Fibroblast of skin of scalp (primary cell): ENCODE measurements around the gene TMEM52.
A peak's percentile ranks its signal among the peaks of the same experiment; 100 is the strongest.

ENCODE experiments used
- DNase-seq: peaks from one replicate; pipeline ENCODE4 v3.0.0-alpha.2; 2013

TMEM52 gene

GRCh38 chr1:1914101-1914970, 4.7 kb downstream of the TMEM52 start:
- DNase-seq = no peak

DNA sequence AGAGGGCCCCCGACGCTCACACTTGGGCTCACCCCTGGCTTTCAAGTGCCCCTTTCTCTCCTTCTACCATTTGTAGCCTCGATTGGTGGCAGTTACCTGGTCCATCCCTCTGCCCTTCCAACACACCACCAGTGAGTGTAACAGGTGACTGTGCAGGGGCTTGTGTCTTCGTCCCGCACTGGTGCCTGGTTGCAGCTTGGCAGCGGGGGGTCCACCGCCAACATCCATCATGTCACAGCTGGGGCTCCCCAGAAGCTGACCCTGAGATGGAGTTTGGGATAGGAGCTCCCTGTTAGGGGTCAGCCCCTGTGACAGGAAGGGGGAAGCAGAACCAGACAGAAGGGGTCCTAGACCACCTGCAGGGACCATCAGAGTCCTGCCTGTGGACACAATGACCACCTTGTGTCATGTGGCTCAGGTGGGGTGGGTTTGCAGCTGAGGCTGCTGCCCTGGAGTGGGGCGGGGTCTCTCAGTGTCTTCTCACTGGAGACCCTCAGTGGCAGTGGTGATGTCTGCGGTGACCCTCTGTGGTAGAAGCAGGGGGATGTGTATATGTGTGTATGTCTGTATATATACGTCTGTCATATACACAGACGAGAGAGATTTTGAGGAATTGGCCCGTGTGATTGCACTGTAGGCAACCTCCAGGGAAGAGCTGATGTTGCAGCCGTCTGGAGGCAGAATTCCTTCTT, 7.6 kb downstream of the TMEM52 start:
- DNase-seq = no peak

DNA sequence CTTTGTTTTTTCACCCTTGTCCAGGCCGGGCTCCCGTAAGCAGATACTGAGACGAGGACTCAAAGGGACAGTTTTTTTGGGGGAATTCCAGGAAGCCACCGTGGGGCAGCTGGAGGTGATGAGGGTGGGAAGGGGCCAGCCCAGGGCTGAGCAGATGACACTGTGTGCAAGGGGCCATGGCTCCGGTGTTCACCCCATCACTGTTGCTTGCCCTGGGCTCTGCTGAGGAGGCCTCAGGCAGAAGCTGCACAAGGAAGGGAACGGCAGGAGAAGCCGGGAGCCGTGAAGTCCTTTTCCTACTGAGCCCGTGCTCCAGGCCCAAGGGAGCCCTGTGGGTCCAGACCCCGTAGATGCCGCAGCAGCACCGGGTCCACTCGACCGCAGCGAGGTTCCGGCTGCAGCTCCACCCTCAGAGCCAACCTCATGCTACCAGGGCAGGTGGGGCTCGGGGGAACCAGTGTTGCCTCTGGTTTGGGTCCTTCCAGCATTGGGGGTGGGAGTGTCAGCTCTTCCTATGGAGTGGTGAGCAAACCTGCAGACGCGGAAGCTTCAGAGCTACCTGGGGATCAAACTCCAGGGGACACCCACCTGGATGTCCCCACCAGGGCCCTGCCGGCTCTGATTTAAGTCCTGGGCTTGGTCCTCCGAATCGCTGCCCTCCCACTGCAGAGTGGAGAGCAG, 8.3 kb downstream of the TMEM52 start:
- DNase-seq = no peak

DNA sequence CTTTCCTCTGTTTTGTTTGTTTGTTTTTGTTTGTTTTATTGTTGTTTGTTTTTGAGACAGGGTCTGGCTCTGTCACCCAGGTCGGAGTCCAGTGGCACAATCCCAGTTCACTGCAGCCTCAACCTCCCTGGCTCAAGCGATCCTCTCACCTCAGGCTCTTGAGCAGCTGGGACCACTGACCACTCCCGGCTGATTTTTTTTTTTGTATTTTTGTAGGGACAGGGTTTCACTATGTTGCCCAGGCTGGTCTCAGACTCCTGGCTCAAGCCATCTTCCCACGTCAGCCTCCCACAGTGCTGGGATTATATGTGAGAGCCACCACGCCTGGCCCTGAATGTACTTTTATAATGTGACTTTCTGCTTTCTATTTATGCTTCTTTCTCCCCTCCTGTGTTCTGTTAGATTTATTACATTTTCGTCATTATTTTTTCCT, 9.0 kb downstream of the TMEM52 start:
- DNase-seq = no peak

DNA sequence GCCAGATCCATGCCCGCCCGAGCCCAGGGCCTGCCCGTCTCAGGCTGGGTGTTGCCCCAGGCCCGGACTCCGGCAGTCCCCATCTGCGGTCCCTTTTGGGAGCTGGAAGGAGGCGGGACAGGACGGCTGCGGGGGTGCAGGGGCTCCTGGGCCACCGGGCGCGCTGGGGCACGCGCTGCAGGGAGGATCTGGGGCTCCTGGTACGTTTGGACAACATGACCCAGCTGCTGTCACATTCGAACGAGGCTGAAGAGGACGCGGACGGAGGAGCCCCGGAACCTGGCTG, 10.6 kb downstream of the TMEM52 start:
- no peak for DNase-seq

GRCh38 chr1:1907098-1907736, 11.9 kb downstream of the TMEM52 start:
- DNase-seq = peak; percentile 71

DNA sequence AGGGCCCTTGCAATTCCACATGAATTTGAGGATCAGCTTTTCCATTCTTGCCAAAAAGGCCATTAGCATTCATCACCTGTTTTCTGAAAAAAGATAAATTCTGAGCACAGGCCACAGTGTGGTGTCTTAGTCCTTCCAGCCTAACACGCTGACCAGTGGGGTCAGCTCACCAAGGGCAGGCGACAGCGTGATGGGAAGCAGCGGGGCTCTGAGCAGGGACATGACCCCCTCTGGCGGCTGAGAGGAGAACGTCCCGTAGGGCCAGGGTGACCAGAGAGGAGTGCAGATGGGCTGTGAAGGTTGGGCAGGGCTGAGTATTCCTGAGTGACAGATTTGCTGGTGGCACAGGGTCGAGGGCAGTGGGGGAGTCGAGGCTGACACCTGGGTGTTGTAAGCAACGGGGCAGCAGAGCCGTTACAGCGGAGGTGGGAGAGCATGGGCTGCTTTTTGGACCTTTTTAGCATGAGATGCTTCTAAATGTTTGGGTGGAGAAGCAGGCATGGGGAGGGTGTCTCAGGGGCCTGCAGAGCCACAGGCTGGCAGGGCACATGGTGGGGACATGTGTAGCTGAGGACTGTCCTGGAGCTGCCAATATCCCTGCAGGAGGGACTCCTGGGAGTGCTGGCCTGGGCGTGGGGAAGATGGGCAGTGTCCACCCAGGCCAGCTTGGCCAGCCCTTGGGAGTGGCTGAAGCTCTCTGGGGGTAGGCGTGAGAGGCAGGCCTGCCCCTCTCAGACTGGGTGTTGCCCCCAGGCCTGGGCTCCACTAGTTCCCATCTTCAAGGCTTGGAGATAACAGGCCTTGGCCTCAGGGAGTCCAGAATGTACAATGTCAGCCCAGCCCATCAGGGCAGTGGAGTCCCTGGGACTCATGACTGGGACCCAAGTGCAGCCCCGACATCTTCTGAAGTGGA, 12.6 kb downstream of the TMEM52 start:
- DNase-seq = peak; percentile 78

GRCh38 chr1:1903224-1903623, 15.9 kb downstream of the TMEM52 start:
- DNase-seq = no peak

DNA sequence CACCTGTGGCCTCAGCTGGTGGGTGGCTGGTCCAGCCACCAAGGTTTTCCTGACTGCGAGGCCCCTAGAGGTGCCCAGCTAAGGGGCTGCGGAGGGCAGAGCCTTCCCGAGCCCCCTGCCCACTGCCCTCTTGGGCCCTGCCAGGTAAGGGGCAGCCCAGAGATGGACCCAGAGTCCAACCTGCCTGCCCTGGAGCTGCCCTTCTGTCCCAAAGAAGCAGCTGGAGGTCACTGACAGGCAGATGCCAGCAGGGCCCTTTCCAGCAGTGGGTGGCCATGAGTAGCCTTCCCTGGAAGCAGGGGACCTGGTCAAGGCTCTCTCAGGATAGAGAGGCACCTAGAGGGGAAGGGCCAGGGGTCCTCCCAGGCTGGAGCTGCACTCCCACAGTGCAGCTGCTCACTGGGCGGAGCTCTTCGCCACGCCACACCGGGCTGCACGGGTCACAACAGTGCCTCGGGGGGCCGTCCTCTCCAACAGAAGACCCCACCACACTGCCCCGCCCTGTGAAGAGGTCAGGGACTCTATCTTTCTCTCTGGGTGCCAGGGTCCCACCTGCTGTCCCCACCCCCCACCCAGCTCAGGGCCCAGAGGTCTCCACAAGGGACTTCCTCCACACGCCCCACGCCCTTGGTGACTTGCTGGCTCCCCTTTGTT, 17.3 kb downstream of the TMEM52 start:
- DNase-seq = no peak

- DNase-seq = no peak
Measured at GRCh38 chr1:1900883-1901640, 18.0 kb downstream of the TMEM52 start.

GRCh38 chr1:1899967-1900327, 19.1 kb downstream of the TMEM52 start:
- no peak for DNase-seq

DNA sequence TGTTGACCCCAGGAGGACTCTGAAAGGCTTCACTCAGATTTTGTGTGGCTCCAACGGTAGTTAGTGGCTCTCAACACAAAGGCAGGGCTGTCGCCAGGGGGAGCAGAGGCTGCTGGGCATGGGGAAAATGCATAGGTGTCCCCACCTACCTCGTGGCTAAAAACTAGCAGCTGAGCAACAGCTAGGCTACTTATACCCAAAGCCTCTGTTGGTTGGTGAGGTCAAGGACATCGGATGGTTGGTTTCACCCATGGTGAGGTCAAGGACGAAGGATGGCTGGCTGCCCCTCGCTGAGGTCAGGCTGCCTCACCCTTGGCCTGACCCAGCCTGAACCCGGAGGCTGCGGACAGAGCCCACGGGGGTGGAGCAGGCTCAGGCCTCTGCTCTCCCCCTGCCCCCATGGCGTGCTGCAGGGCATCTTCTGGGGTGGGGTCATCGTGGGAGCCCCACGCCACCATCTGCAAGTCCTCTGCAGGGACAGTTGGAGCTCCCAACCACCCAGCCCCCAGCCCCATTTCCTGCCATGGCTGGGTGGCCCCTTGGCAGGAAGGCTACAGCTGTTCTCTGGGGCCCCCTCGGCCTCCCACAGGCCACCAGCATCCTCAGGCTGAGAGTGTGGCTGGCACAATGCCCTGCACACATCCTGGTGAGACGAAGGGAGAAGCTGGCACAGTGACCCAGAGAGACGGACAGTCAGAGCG, 19.7 kb downstream of the TMEM52 start:
- DNase-seq = no peak

DNA sequence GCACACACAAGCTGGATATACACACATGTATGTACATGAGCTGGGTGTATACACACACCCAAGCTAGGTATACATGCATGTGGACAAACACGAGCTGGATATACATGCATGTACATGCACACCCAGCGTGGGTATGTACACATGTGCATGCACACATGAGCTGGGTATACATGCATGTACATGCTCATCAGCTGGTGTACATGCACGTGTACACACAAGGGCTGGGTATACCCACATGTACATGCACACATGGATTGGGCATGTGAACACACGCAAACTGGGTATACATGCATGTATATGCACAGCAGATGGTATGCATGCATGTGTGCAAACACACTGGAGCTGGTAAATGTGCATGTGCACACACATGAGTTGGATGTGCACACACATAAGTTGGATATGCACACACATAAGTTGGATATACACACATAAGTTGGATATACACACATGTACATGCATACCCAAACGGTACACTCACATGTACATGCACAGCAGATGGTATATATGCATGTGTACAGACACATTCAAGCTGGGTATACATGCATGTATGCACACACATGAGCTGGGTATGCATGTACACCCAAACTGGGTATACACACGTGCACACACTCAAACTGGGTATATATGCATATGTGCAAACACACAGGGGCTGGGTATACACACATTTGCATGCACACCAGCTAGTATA, 20.7 kb downstream of the TMEM52 start:
- DNase-seq = no peak

DNA sequence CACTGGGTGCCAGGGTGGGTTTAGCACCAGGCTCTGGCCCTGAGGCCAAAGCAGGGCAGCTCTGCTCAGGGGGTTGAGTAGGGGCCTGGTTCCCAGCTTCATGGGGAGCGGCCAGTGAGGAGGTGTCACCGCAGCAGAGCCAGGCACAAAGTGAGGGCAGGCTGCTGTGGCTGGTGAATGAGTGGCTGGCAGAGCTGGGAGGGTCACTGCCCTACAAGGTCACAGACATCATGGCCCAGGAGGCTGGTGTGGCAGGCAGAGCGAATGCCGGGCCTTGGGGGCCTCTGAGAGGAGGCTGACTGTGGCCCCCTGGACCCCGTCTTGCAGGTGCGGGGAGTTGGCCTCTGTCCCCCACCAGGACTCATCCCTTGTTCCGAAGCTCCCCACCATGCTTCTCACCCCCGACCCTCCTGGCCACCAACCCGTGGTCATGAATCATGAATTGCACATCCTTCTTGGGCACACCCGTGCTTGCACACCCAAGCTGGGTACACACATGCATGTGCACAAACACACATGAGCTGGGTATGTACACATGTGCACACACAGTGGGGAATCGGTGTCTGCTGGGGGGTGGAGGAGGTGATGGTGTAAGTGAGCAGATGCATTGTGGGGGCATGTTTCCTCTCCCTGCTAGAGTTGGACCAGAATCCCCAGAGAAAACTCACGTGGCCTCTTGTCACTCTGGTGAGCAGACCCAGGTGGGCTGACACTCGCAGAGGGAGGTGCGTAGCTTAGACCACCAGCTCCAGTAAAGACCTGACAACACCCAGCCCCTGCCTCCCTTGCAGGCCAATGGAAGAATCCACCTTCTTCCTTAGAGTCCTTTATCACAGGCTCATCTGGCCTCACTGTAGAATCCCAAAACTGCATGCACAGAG, 23.4 kb downstream of the TMEM52 start:
- no peak for DNase-seq

GRCh38 chr1:1895060-1895418, 24.0 kb downstream of the TMEM52 start:
- DNase-seq = no peak

GRCh38 chr1:1894354-1895059, 24.6 kb downstream of the TMEM52 start:
- DNase-seq = no peak

- DNase-seq = no peak
Measured at GRCh38 chr1:1893997-1894353, 25.1 kb downstream of the TMEM52 start.
